Retinal pigment epithelial cell (primary cell): ENCODE measurements around the gene CPED1.
A peak's percentile ranks its signal among the peaks of the same experiment; 100 is the strongest.

Source experiments
- DNase-seq: peaks from one replicate; pipeline ENCODE4 v3.0.0-alpha.2; 2010; ENCODE audit warnings: low read depth
- H3K4me3 ChIP-seq: 2 replicates; pipeline ENCODE4 v1.5.1; 2011; ENCODE audit warnings: mild to moderate bottlenecking, low read length, control low read depth, moderate library complexity
- TF ChIP-seq, protein P1 (sequence below): conservative IDR thresholded peaks from 2 replicates; pipeline ENCODE4 v1.5.1; 2011; ENCODE audit warnings: low read depth, low read length, control low read depth, inconsistent platforms

The CPED1 gene

DNA sequence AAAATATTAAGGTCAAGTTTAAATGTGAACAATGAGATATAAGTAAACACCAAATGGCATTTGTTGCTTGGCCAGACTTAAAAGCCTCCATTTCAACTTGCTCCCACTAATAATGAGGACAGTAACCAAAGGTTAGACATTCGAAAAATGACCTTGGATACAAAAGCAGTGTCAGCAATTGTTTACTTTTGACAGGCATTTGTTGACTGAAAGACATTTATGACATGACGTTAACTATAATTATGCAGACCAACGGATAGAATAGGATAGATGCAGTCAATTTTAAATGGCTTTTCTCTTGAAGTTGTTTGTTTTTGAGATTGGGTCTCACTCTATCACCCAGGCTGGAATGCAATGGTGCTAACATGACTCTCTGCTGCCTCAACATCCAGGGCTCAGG lies 333.9 kb downstream of the CPED1 start:
- TF ChIP-seq, protein P1, sequence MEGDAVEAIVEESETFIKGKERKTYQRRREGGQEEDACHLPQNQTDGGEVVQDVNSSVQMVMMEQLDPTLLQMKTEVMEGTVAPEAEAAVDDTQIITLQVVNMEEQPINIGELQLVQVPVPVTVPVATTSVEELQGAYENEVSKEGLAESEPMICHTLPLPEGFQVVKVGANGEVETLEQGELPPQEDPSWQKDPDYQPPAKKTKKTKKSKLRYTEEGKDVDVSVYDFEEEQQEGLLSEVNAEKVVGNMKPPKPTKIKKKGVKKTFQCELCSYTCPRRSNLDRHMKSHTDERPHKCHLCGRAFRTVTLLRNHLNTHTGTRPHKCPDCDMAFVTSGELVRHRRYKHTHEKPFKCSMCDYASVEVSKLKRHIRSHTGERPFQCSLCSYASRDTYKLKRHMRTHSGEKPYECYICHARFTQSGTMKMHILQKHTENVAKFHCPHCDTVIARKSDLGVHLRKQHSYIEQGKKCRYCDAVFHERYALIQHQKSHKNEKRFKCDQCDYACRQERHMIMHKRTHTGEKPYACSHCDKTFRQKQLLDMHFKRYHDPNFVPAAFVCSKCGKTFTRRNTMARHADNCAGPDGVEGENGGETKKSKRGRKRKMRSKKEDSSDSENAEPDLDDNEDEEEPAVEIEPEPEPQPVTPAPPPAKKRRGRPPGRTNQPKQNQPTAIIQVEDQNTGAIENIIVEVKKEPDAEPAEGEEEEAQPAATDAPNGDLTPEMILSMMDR: no peak
- DNase-seq: no peak
- no peak overlapping the region for H3K4me3 ChIP-seq

GRCh38 chr7:121323515-121324302 lies 335.2 kb downstream of the CPED1 start:
- TF ChIP-seq, protein P1: no peak
- H3K4me3 ChIP-seq: no peak overlapping the region
- DNase-seq: no peak

DNA sequence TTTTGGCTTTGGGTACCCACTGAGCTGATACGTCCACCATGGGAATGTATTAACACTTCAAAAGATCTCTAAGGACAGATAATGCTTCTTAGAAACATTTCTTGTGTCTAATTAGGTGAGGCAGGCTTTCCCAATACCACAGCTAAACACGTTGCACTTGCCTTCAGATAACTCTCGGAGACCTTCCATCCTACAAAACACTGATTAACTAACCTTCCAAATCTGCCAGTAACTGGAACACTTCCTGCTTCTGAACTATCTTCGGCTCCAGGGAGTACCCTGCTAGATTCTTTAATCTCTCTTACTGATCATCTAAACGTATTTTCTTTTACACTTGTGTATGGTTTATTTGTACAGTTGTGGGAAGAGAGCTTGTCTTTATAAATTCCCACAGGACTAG lies 339.2 kb downstream of the CPED1 start:
- TF ChIP-seq, protein P1: no peak
- no peak for DNase-seq

DNA sequence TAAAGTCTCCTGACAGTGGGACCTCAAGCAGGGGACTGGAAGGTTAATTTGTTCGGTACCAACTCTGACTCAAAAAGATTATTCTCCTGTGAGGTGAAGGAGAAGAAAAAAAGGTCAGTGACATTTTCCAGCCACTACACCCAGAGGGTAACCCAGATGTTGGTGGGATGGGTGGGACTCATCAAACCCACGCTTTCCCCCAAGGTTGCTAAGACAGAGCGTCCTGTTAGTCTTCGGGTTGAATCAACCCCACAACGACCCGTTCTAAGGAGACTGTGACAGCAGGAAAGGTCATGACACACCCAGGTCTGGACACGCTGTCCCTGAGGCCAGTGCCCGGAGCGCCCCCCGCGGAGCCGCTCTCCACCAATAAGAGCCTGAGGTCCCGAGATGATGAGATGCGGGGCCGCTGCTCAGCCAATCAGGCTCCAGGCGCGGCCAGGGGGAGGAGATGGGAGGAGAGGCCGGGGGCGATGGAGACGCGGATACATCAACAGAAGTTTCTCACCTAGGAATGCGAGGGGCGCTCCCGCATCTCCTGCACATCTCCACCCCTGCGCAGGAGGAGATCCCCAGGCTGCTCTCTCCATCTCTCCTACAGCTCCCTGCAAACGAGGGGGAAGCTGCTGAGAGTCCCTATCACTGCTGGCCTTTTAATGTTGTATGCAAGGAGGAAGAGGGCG lies 340.1 kb downstream of the CPED1 start, which contains the start of gene WNT16:
WNT16 (plus strand) TSS at position 493 of the 683 bp plus-strand sequence. CDS start 293 bp downstream, outside the sequence.
- peak within 1 kb of the TSS; percentile 56 for H3K4me3 ChIP-seq
- DNase-seq: no peak
- TF ChIP-seq, protein P1: no peak

More for the DNA sequence above, 339.2 kb downstream of the CPED1 start:
- H3K4me3 ChIP-seq: no peak overlapping the region

- H3K4me3 ChIP-seq: peak overlapping the region; percentile 56
- TF ChIP-seq, protein P1: peak; percentile 38
- no peak for DNase-seq
These were observed 340.9 kb downstream of the CPED1 start for GRCh38 chr7:121329191-121330052.

GRCh38 chr7:121330053-121330833 lies 341.7 kb downstream of the CPED1 start:
- no peak for DNase-seq
- TF ChIP-seq, protein P1: peak; percentile 2
- peak overlapping the region; percentile 56 for H3K4me3 ChIP-seq
